ENCODE results near the gene CD59.

The CD59 gene

GRCh38 chr11:33700502-33701271 lies 35.5 kb downstream of the CD59 start, which contains the start of gene C11orf91:
Gene C11orf91 (minus strand): TSS chr11:33700826. CDS start chr11:33700740, 86 bp downstream.
- Histone ChIP-seq H3K36me3 (no peaks in the 10 kb centered on the region), H3K4me1 (ENCODE audit: control insufficient read depth in 1 of 2, insufficient read depth in 1 of 2, low read depth in 1 of 2, low read length in 1 of 2) (peaks cover 59 to 61% of the 10 kb centered on the region in 2 experiments), H3K4me3 (ENCODE audit: low read depth in 1 of 2, low read length in 1 of 2) (peak within 1 kb of the TSS; percentile 76 to 96), H3K27me3 (no peaks in the 10 kb centered on the region), H3K9me3 (no peaks in the 10 kb centered on the region), H3K27ac (peak within 1 kb of the TSS; percentile 65)
- TF ChIP-seq CTCF (IDR thresholded peaks at IDR 0.05) = no peak

- peaks cover 60 to 66% of the 10 kb centered on the region in 2 experiments for H3K4me1 ChIP-seq (ENCODE audit: control insufficient read depth in 1 of 2, insufficient read depth in 1 of 2, low read depth in 1 of 2, low read length in 1 of 2)
- no peaks in the 10 kb centered on the region for H3K27me3 ChIP-seq
- peak overlapping the region; percentile 65 for H3K27ac ChIP-seq
- TF ChIP-seq CTCF (IDR thresholded peaks at IDR 0.05) = no peak
- peak overlapping the region; percentile 76 to 96 for H3K4me3 ChIP-seq (ENCODE audit: low read depth in 1 of 2, low read length in 1 of 2)
- no peaks in the 10 kb centered on the region for H3K36me3 ChIP-seq
- no peaks in the 10 kb centered on the region for H3K9me3 ChIP-seq
Observed at GRCh38 chr11:33700063-33700501, 36.1 kb downstream of the CD59 start.

- Histone ChIP-seq H3K36me3 (no peaks in the 10 kb centered on the region), H3K9me3 (no peaks in the 10 kb centered on the region), H3K4me3 (ENCODE audit: low read depth in 1 of 2, low read length in 1 of 2) (peak overlapping the region; percentile 76 to 96), H3K27me3 (no peaks in the 10 kb centered on the region), H3K4me1 (ENCODE audit: control insufficient read depth in 1 of 2, insufficient read depth in 1 of 2, low read depth in 1 of 2, low read length in 1 of 2) (peaks cover 62 to 71% of the 10 kb centered on the region in 2 experiments), H3K27ac (peak overlapping the region; percentile 37)
- TF ChIP-seq CTCF (IDR thresholded peaks at IDR 0.05) = no peak
Observed at GRCh38 chr11:33699515-33700062, 36.6 kb downstream of the CD59 start.

GRCh38 chr11:33698921-33699320 lies 37.3 kb downstream of the CD59 start:
- Histone ChIP-seq H3K36me3 (no peaks in the 10 kb centered on the region), H3K4me1 (ENCODE audit: control insufficient read depth in 1 of 2, insufficient read depth in 1 of 2, low read depth in 1 of 2, low read length in 1 of 2) (peaks cover 63 to 67% of the 10 kb centered on the region in 2 experiments), H3K4me3 (ENCODE audit: low read depth in 1 of 2, low read length in 1 of 2) (no peak overlapping the region), H3K27ac (peak overlapping the region; percentile 37), H3K27me3 (no peaks in the 10 kb centered on the region), H3K9me3 (no peaks in the 10 kb centered on the region)
- TF ChIP-seq CTCF (IDR thresholded peaks at IDR 0.05) = no peak

- no peak for TF ChIP-seq CTCF (IDR thresholded peaks at IDR 0.05)
- H3K27ac ChIP-seq = no peak overlapping the region
- no peaks in the 10 kb centered on the region for H3K9me3 ChIP-seq
- H3K4me1 ChIP-seq (ENCODE audit: control insufficient read depth in 1 of 2, insufficient read depth in 1 of 2, low read depth in 1 of 2, low read length in 1 of 2) = peaks cover 53 to 58% of the 10 kb centered on the region in 2 experiments
- H3K36me3 ChIP-seq = no peaks in the 10 kb centered on the region
- no peak overlapping the region for H3K4me3 ChIP-seq (ENCODE audit: low read depth in 1 of 2, low read length in 1 of 2)
- no peaks in the 10 kb centered on the region for H3K27me3 ChIP-seq
Observed at GRCh38 chr11:33697997-33698396, 38.2 kb downstream of the CD59 start.
